ENCODE results near the gene GLYATL1B.

DNA sequence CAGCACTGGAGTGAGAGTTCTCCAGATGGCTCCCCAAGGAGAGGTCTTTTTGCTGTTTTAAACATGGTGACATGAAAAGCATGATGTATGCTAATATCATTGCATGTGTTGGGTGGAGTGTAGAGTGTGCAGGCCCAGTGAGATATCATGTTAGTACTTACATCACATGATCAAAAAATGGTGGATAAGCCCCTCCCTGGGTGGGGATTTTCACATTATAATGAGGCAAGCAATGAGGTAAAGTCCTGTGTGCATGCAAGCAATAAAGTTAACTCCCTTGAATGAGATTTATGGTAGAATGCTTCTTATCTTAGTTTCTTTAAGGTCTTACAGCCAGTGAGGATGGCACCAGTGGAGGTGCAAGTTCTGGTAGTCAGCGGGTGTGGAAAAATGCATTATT lies 29.4 kb downstream of the GLYATL1B start:
- TF ChIP-seq POLR2A (IDR thresholded peaks at IDR 0.05; ENCODE audit: low read length) = no peak
- TF ChIP-seq BHLHE40 (IDR thresholded peaks at IDR 0.05; ENCODE audit: low read depth, low read length) = no peak
- TF ChIP-seq ZFP36 (IDR thresholded peaks at IDR 0.05; ENCODE audit: borderline replicate concordance, partially characterized antibody) = no peak
- TF ChIP-seq, protein P1, sequence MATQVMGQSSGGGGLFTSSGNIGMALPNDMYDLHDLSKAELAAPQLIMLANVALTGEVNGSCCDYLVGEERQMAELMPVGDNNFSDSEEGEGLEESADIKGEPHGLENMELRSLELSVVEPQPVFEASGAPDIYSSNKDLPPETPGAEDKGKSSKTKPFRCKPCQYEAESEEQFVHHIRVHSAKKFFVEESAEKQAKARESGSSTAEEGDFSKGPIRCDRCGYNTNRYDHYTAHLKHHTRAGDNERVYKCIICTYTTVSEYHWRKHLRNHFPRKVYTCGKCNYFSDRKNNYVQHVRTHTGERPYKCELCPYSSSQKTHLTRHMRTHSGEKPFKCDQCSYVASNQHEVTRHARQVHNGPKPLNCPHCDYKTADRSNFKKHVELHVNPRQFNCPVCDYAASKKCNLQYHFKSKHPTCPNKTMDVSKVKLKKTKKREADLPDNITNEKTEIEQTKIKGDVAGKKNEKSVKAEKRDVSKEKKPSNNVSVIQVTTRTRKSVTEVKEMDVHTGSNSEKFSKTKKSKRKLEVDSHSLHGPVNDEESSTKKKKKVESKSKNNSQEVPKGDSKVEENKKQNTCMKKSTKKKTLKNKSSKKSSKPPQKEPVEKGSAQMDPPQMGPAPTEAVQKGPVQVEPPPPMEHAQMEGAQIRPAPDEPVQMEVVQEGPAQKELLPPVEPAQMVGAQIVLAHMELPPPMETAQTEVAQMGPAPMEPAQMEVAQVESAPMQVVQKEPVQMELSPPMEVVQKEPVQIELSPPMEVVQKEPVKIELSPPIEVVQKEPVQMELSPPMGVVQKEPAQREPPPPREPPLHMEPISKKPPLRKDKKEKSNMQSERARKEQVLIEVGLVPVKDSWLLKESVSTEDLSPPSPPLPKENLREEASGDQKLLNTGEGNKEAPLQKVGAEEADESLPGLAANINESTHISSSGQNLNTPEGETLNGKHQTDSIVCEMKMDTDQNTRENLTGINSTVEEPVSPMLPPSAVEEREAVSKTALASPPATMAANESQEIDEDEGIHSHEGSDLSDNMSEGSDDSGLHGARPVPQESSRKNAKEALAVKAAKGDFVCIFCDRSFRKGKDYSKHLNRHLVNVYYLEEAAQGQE (IDR thresholded peaks at IDR 0.05) = no peak
- no peak for TF ChIP-seq SREBF2 (IDR thresholded peaks at IDR 0.05)
- TF ChIP-seq, protein P2, sequence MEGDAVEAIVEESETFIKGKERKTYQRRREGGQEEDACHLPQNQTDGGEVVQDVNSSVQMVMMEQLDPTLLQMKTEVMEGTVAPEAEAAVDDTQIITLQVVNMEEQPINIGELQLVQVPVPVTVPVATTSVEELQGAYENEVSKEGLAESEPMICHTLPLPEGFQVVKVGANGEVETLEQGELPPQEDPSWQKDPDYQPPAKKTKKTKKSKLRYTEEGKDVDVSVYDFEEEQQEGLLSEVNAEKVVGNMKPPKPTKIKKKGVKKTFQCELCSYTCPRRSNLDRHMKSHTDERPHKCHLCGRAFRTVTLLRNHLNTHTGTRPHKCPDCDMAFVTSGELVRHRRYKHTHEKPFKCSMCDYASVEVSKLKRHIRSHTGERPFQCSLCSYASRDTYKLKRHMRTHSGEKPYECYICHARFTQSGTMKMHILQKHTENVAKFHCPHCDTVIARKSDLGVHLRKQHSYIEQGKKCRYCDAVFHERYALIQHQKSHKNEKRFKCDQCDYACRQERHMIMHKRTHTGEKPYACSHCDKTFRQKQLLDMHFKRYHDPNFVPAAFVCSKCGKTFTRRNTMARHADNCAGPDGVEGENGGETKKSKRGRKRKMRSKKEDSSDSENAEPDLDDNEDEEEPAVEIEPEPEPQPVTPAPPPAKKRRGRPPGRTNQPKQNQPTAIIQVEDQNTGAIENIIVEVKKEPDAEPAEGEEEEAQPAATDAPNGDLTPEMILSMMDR (IDR thresholded peaks at IDR 0.05) = no peak
- TF ChIP-seq SMC3 (IDR thresholded peaks at IDR 0.05) = no peak
- TF ChIP-seq EP300 (IDR thresholded peaks at IDR 0.05) = no peak
- TF ChIP-seq, protein P3, sequence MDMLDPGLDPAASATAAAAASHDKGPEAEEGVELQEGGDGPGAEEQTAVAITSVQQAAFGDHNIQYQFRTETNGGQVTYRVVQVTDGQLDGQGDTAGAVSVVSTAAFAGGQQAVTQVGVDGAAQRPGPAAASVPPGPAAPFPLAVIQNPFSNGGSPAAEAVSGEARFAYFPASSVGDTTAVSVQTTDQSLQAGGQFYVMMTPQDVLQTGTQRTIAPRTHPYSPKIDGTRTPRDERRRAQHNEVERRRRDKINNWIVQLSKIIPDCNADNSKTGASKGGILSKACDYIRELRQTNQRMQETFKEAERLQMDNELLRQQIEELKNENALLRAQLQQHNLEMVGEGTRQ (IDR thresholded peaks at IDR 0.05) = no peak
- no peak for TF ChIP-seq EHMT2 (IDR thresholded peaks at IDR 0.05; ENCODE audit: low read depth)
- TF ChIP-seq NFE2L2 (conservative IDR thresholded peaks at IDR 0.05; ENCODE audit: low read length) = no peak
- no peak for TF ChIP-seq RAD21 (conservative IDR thresholded peaks at IDR 0.05 in 1 of 2, IDR thresholded peaks at IDR 0.05 in 1 of 2)
- TF ChIP-seq FOSL2 (IDR thresholded peaks at IDR 0.05) = no peak
- TF ChIP-seq FOSL2 (CRISPR knock-in tag; IDR thresholded peaks at IDR 0.05) = no peak
